ENCODE results near the gene ARTN.
A peak's percentile ranks its signal among the peaks of the same experiment; 100 is the strongest.

Gene ARTN

GRCh38 chr1:43963890-43964289 is 30.3 kb downstream of the ARTN start:
- H2BK12ac ChIP-seq (ENCODE audit: low read length in 2 of 2), result no peak overlapping the region
- 84% methylated on average over 3 of the region's 5 CpGs for WGBS
- no peak overlapping the region for H3K9ac ChIP-seq (ENCODE audit: low read length)
- H2AK5ac ChIP-seq (ENCODE audit: low read length, severe bottlenecking), result no peak overlapping the region
- H3K4me1 ChIP-seq (ENCODE audit: control insufficient read depth, insufficient read depth, low read depth, low read length), result no peaks in the 10 kb centered on the region
- DNase-seq, result no peak
- H4K91ac ChIP-seq (ENCODE audit: low read length), result no peak overlapping the region
- H3K27ac ChIP-seq (ENCODE audit: low read length, poor library complexity, severe bottlenecking), result no peak overlapping the region
- H2AFZ ChIP-seq (ENCODE audit: low read depth, low read length), result no peak overlapping the region
- no peaks in the 10 kb centered on the region for H3K27me3 ChIP-seq (ENCODE audit: control insufficient read depth in 1 of 2, insufficient read depth in 1 of 2, low read length in 2 of 2)
- H3K18ac ChIP-seq (ENCODE audit: low read depth in 1 of 2, low read length in 2 of 2), result no peak overlapping the region
- no peak overlapping the region for H2BK120ac ChIP-seq (ENCODE audit: low read depth, low read length)
- no peak overlapping the region for H2BK5ac ChIP-seq (ENCODE audit: low read depth, low read length, poor library complexity, severe bottlenecking)
- peaks cover 2% of the 10 kb centered on the region for H3K79me1 ChIP-seq (replicated peaks; ENCODE audit: low read length, poor library complexity, severe bottlenecking)
- H3K14ac ChIP-seq (ENCODE audit: low read length in 2 of 2), result no peak overlapping the region
- H3K23ac ChIP-seq (ENCODE audit: low read length in 2 of 2), result no peak overlapping the region
- H3K4ac ChIP-seq (ENCODE audit: low read depth in 1 of 2, low read length in 2 of 2), result no peak overlapping the region
- no peak overlapping the region for H2BK15ac ChIP-seq (ENCODE audit: low read depth, poor library complexity, severe bottlenecking)
- no peaks in the 10 kb centered on the region for H3K9me3 ChIP-seq (ENCODE audit: control insufficient read depth, low read length)
- H3K4me2 ChIP-seq (ENCODE audit: low read length, poor library complexity, severe bottlenecking), result no peak overlapping the region
- no peak overlapping the region for H3K4me3 ChIP-seq (ENCODE audit: insufficient read depth in 1 of 2, low read depth in 1 of 2, low read length in 2 of 2)
- H4K8ac ChIP-seq (ENCODE audit: low read length), result no peak overlapping the region
- peaks cover 62 to 86% of the 10 kb centered on the region in 2 experiments for H3K36me3 ChIP-seq (ENCODE audit: control insufficient read depth in 1 of 2, insufficient read depth in 2 of 2, low read depth in 1 of 2, low read length in 2 of 2)

DNA sequence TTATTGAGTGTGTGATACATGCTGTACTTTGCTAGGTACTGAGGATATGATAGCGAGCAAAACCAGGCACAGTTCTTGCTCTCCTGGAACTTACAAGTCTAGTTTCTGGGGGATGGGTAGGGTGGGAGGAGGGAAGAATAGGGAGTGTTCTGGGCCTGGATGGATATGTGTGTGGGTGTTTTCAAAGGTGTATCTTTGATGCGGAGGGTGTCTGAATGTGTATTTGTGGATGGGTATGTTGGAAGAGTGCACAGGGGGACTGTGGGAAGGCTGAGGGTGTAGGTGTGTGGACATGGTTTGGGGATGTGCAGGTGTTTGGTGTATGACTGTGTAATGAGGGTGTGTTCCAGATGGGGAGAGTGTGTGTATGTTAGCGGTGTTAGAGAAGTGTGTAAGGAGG is 31.7 kb downstream of the ARTN start:
- no peak overlapping the region for H3K23ac ChIP-seq (ENCODE audit: low read length in 2 of 2)
- no peak overlapping the region for H2BK120ac ChIP-seq (ENCODE audit: low read depth, low read length)
- H3K4ac ChIP-seq (ENCODE audit: low read depth in 1 of 2, low read length in 2 of 2), result no peak overlapping the region
- H3K27me3 ChIP-seq (ENCODE audit: control insufficient read depth in 1 of 2, insufficient read depth in 1 of 2, low read length in 2 of 2), result no peaks in the 10 kb centered on the region
- H3K9ac ChIP-seq (ENCODE audit: low read length), result no peak overlapping the region
- H3K9me3 ChIP-seq (ENCODE audit: control insufficient read depth, low read length), result no peaks in the 10 kb centered on the region
- H3K14ac ChIP-seq (ENCODE audit: low read length in 2 of 2), result no peak overlapping the region
- H4K8ac ChIP-seq (ENCODE audit: low read length), result no peak overlapping the region
- H4K91ac ChIP-seq (ENCODE audit: low read length), result no peak overlapping the region
- H2BK12ac ChIP-seq (ENCODE audit: low read length in 2 of 2), result no peak overlapping the region
- no peak overlapping the region for H3K4me3 ChIP-seq (ENCODE audit: insufficient read depth in 1 of 2, low read depth in 1 of 2, low read length in 2 of 2)
- no peak overlapping the region for H2AFZ ChIP-seq (ENCODE audit: low read depth, low read length)
- H3K18ac ChIP-seq (ENCODE audit: low read depth in 1 of 2, low read length in 2 of 2), result no peak overlapping the region
- H3K36me3 ChIP-seq (ENCODE audit: control insufficient read depth in 1 of 2, insufficient read depth in 2 of 2, low read depth in 1 of 2, low read length in 2 of 2), result peaks cover 52 to 72% of the 10 kb centered on the region in 2 experiments
- DNase-seq, result no peak
- peaks cover 1% of the 10 kb centered on the region for H3K4me1 ChIP-seq (ENCODE audit: control insufficient read depth, insufficient read depth, low read depth, low read length)
- 97% methylated on average over 2 of the region's 3 CpGs for WGBS
- no peak overlapping the region for H2BK15ac ChIP-seq (ENCODE audit: low read depth, poor library complexity, severe bottlenecking)
- H3K79me1 ChIP-seq (replicated peaks; ENCODE audit: low read length, poor library complexity, severe bottlenecking), result peaks cover 5% of the 10 kb centered on the region
- no peak overlapping the region for H2BK5ac ChIP-seq (ENCODE audit: low read depth, low read length, poor library complexity, severe bottlenecking)
- no peak overlapping the region for H2AK5ac ChIP-seq (ENCODE audit: low read length, severe bottlenecking)
- no peak overlapping the region for H3K27ac ChIP-seq (ENCODE audit: low read length, poor library complexity, severe bottlenecking)
- H3K4me2 ChIP-seq (ENCODE audit: low read length, poor library complexity, severe bottlenecking), result no peak overlapping the region

DNA sequence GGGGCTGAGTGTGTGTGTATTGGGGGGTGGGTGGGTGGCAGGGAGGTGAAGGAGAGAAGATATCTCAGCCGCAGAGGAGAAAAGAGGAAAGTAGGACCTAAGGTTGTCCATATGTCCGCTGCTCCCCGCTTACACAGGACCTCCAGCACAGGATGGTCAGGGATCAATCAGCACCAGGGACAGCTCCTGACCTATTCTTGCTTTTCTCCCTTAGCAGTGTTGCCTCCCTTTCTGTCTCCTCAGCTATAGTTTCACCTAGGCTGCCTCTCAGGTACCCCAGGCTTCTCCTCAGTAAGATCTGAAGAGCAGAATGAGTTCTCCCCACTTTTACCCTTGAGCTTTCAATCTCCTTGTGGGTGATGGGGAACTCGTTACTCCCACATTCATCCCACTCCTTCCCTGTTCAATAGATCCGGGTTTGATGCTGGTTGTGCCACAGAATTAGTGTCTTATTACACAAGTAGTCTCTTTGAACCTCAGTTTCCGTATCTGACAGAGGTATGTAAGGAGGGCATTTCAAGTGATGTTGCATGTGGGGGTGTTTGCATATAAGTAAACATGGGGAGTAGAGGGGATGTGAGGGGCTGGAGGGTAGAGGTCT is 34.8 kb downstream of the ARTN start:
- H3K27ac ChIP-seq (ENCODE audit: low read length, poor library complexity, severe bottlenecking), result no peak overlapping the region
- H3K9ac ChIP-seq (ENCODE audit: low read length), result no peak overlapping the region
- H2BK12ac ChIP-seq (ENCODE audit: low read length in 2 of 2), result no peak overlapping the region
- H3K14ac ChIP-seq (ENCODE audit: low read length in 2 of 2), result no peak overlapping the region
- H2BK120ac ChIP-seq (ENCODE audit: low read depth, low read length), result no peak overlapping the region
- H3K27me3 ChIP-seq (ENCODE audit: control insufficient read depth in 1 of 2, insufficient read depth in 1 of 2, low read length in 2 of 2), result no peaks in the 10 kb centered on the region
- H4K91ac ChIP-seq (ENCODE audit: low read length), result no peak overlapping the region
- H3K4me1 ChIP-seq (ENCODE audit: control insufficient read depth, insufficient read depth, low read depth, low read length), result peaks cover 7% of the 10 kb centered on the region
- WGBS, result 88% methylated on average over 6 of the region's 6 CpGs
- H3K4ac ChIP-seq (ENCODE audit: low read depth in 1 of 2, low read length in 2 of 2), result no peak overlapping the region
- no peak overlapping the region for H2AK5ac ChIP-seq (ENCODE audit: low read length, severe bottlenecking)
- H3K18ac ChIP-seq (ENCODE audit: low read depth in 1 of 2, low read length in 2 of 2), result no peak overlapping the region
- H2AFZ ChIP-seq (ENCODE audit: low read depth, low read length), result no peak overlapping the region
- H2BK15ac ChIP-seq (ENCODE audit: low read depth, poor library complexity, severe bottlenecking), result no peak overlapping the region
- H3K79me1 ChIP-seq (replicated peaks; ENCODE audit: low read length, poor library complexity, severe bottlenecking), result peaks cover 22% of the 10 kb centered on the region
- peaks cover 51 to 63% of the 10 kb centered on the region in 2 experiments for H3K36me3 ChIP-seq (ENCODE audit: control insufficient read depth in 1 of 2, insufficient read depth in 2 of 2, low read depth in 1 of 2, low read length in 2 of 2)
- peak; percentile 51 for DNase-seq
- H3K9me3 ChIP-seq (ENCODE audit: control insufficient read depth, low read length), result no peaks in the 10 kb centered on the region
- H3K4me3 ChIP-seq (ENCODE audit: insufficient read depth in 1 of 2, low read depth in 1 of 2, low read length in 2 of 2), result no peak overlapping the region
- no peak overlapping the region for H3K23ac ChIP-seq (ENCODE audit: low read length in 2 of 2)
- H3K4me2 ChIP-seq (ENCODE audit: low read length, poor library complexity, severe bottlenecking), result no peak overlapping the region
- H4K8ac ChIP-seq (ENCODE audit: low read length), result no peak overlapping the region
- no peak overlapping the region for H2BK5ac ChIP-seq (ENCODE audit: low read depth, low read length, poor library complexity, severe bottlenecking)

- 60% methylated on average over 7 of the region's 7 CpGs for WGBS
- Histone ChIP-seq H3K27me3 (ENCODE audit: control insufficient read depth in 1 of 2, insufficient read depth in 1 of 2, low read length in 2 of 2) (no peaks in the 10 kb centered on the region), H4K91ac (ENCODE audit: low read length) (no peak overlapping the region), H2BK5ac (ENCODE audit: low read depth, low read length, poor library complexity, severe bottlenecking) (no peak overlapping the region), H2BK120ac (ENCODE audit: low read depth, low read length) (no peak overlapping the region), H3K79me1 (replicated peaks; ENCODE audit: low read length, poor library complexity, severe bottlenecking) (peaks cover 22% of the 10 kb centered on the region), H2AFZ (ENCODE audit: low read depth, low read length) (no peak overlapping the region), H3K4ac (ENCODE audit: low read depth in 1 of 2, low read length in 2 of 2) (no peak overlapping the region), H2BK12ac (ENCODE audit: low read length in 2 of 2) (no peak overlapping the region), H3K9ac (ENCODE audit: low read length) (no peak overlapping the region), H3K4me3 (ENCODE audit: insufficient read depth in 1 of 2, low read depth in 1 of 2, low read length in 2 of 2) (peak overlapping the region in 1 of 2 experiments; percentile 100), H3K23ac (ENCODE audit: low read length in 2 of 2) (no peak overlapping the region), H3K18ac (ENCODE audit: low read depth in 1 of 2, low read length in 2 of 2) (no peak overlapping the region), H2BK15ac (ENCODE audit: low read depth, poor library complexity, severe bottlenecking) (no peak overlapping the region), H3K27ac (ENCODE audit: low read length, poor library complexity, severe bottlenecking) (no peak overlapping the region), H3K4me2 (ENCODE audit: low read length, poor library complexity, severe bottlenecking) (peak overlapping the region; percentile 56), H3K36me3 (ENCODE audit: control insufficient read depth in 1 of 2, insufficient read depth in 2 of 2, low read depth in 1 of 2, low read length in 2 of 2) (peaks cover 49 to 57% of the 10 kb centered on the region in 2 experiments), H3K9me3 (ENCODE audit: control insufficient read depth, low read length) (no peaks in the 10 kb centered on the region), H2AK5ac (ENCODE audit: low read length, severe bottlenecking) (no peak overlapping the region), H4K8ac (ENCODE audit: low read length) (no peak overlapping the region), H3K14ac (ENCODE audit: low read length in 2 of 2) (no peak overlapping the region), H3K4me1 (ENCODE audit: control insufficient read depth, insufficient read depth, low read depth, low read length) (peaks cover 11% of the 10 kb centered on the region)
- DNase-seq, result no peak
These were observed 35.8 kb downstream of the ARTN start for GRCh38 chr1:43969416-43969745.

Data from mesenchymal stem cell (in vitro differentiated cells and primary cell).